H9 (cell line): ENCODE measurements around the gene TMPRSS7. TPM values are rescaled to one million over a fixed set of nuclear protein-coding genes. Genes with fewer than 3 reads are reported as not detected.

Experiments used
- DNase-seq: peaks from one replicate; pipeline ENCODE4 v3.0.0-alpha.2; 2017
- H2AFZ ChIP-seq: one replicate; pipeline ENCODE4 v1.6.1; 2013; ENCODE audit warnings: mild to moderate bottlenecking, low read length, control low read depth, moderate library complexity
- H2AK5ac ChIP-seq: 2 replicates; pipeline ENCODE4 v1.6.1; 2013; ENCODE audit warnings: low read length, control low read depth, mixed read lengths; ENCODE audit not compliant: insufficient read length
- H2BK120ac ChIP-seq: one replicate; pipeline ENCODE4 v1.6.1; 2013; ENCODE audit warnings: low read depth, mild to moderate bottlenecking, low read length, control low read depth, inconsistent platforms; ENCODE audit not compliant: poor library complexity, severe bottlenecking
- H2BK12ac ChIP-seq: 2 replicates; pipeline ENCODE4 v1.6.1; 2013; ENCODE audit warnings: low read length, control low read depth, mixed read lengths, low read depth; ENCODE audit not compliant: insufficient read length
- H2BK15ac ChIP-seq: 2 replicates; pipeline ENCODE4 v1.6.1; 2013; ENCODE audit warnings: low read depth, low read length, control low read depth
- H2BK20ac ChIP-seq: one replicate; pipeline ENCODE4 v1.6.1; 2013; ENCODE audit warnings: low read depth, mild to moderate bottlenecking, low read length, control low read depth, inconsistent platforms; ENCODE audit not compliant: poor library complexity, severe bottlenecking
- H2BK5ac ChIP-seq: 2 replicates; pipeline ENCODE4 v1.6.1; 2013; ENCODE audit warnings: low read length, control low read depth, mixed read lengths; ENCODE audit not compliant: insufficient read length
- H3K14ac ChIP-seq: 2 replicates; pipeline ENCODE4 v1.6.1; 2013; ENCODE audit warnings: low read length, control low read depth; ENCODE audit not compliant: insufficient read depth
- H3K18ac ChIP-seq: 2 replicates; pipeline ENCODE4 v1.6.1; 2013; ENCODE audit warnings: low read depth, mild to moderate bottlenecking, mixed read lengths, low read length, control low read depth; ENCODE audit not compliant: insufficient read length
- H3K23ac ChIP-seq: 2 replicates; pipeline ENCODE4 v1.6.1; 2013; ENCODE audit warnings: low read length, control low read depth, mixed read lengths, low read depth; ENCODE audit not compliant: insufficient read length
- H3K23me2 ChIP-seq: 2 replicates; pipeline ENCODE4 v1.6.1; 2013; ENCODE audit warnings: low read depth, mild to moderate bottlenecking, mixed read lengths, low read length, control low read depth; ENCODE audit not compliant: insufficient read length, poor library complexity, severe bottlenecking
- H3K27ac ChIP-seq: 2 replicates; pipeline ENCODE4 v1.5.1; 2013; ENCODE audit warnings: low read length, control low read depth, mixed read lengths, low read depth; ENCODE audit not compliant: insufficient read length
- H3K27me3 ChIP-seq: 2 replicates; pipeline ENCODE4 v1.6.1; 2013; ENCODE audit warnings: low read length, control low read depth, inconsistent platforms; ENCODE audit not compliant: insufficient read depth
- H3K4ac ChIP-seq: 2 replicates; pipeline ENCODE4 v1.6.1; 2013; ENCODE audit warnings: low read depth, mild to moderate bottlenecking, control low read depth, inconsistent platforms, low read length, moderate library complexity
- H3K4me1 ChIP-seq: 2 replicates; pipeline ENCODE4 v1.6.1; 2013; ENCODE audit warnings: low read length, control low read depth, inconsistent platforms; ENCODE audit not compliant: insufficient read depth
- H3K4me2 ChIP-seq: 2 replicates; pipeline ENCODE4 v1.6.1; 2013; ENCODE audit warnings: low read length, control low read depth, mixed read lengths; ENCODE audit not compliant: insufficient read length, insufficient read depth
- H3K56ac ChIP-seq: 2 replicates; pipeline ENCODE4 v1.6.1; 2013; ENCODE audit warnings: low read depth, mild to moderate bottlenecking, mixed read lengths, low read length, control low read depth; ENCODE audit not compliant: insufficient read length
- H3K79me1 ChIP-seq: 2 replicates; pipeline ENCODE4 v1.6.1; 2013; ENCODE audit warnings: low read depth, mild to moderate bottlenecking, moderate library complexity, low read length, control low read depth, inconsistent platforms; ENCODE audit not compliant: insufficient read depth, poor library complexity, severe bottlenecking
- H3K79me2 ChIP-seq: 2 replicates; pipeline ENCODE4 v1.6.1; 2013; ENCODE audit warnings: low read length, control low read depth, inconsistent platforms; ENCODE audit not compliant: insufficient read depth
- H3K9ac ChIP-seq: 2 replicates; pipeline ENCODE4 v1.6.1; 2013; ENCODE audit warnings: low read length, control low read depth, mixed read lengths; ENCODE audit not compliant: insufficient read length; ENCODE audit errors: extremely low read depth
- H3K9me3 ChIP-seq: one replicate; pipeline ENCODE4 v1.6.1; 2013; ENCODE audit warnings: low read depth, low read length, inconsistent platforms; ENCODE audit not compliant: control insufficient read depth
- H3T11ph ChIP-seq: one replicate; pipeline ENCODE4 v1.6.1; 2013; ENCODE audit warnings: mild to moderate bottlenecking, low read length, control low read depth, inconsistent platforms
- H4K20me1 ChIP-seq: one replicate; pipeline ENCODE4 v1.6.1; 2013; ENCODE audit not compliant: control insufficient read depth, insufficient read length, insufficient read depth
- H4K5ac ChIP-seq: 2 replicates; pipeline ENCODE4 v1.6.1; 2013; ENCODE audit warnings: low read depth, mild to moderate bottlenecking, mixed read lengths, low read length, control low read depth; ENCODE audit not compliant: insufficient read length
- H4K8ac ChIP-seq: replicated peaks from 2 replicates; pipeline ENCODE4 v1.6.1; 2013; ENCODE audit warnings: low read length, control low read depth, mixed read lengths, low read depth; ENCODE audit not compliant: insufficient read length
- H4K91ac ChIP-seq: 2 replicates; pipeline ENCODE4 v1.6.1; 2013; ENCODE audit warnings: low read depth, mild to moderate bottlenecking, moderate library complexity, mixed read lengths, low read length, control low read depth; ENCODE audit not compliant: insufficient read length
- H3K27ac Mint-ChIP-seq, 3 experiments: 2 replicates in 2 of 3; 3 replicates in 1 of 3; pipeline ENCODE4 v1.8.0; 2020 to 2021; ENCODE audit warnings: mixed read lengths in 3 of 3, mild to moderate bottlenecking in 1 of 3, moderate library complexity in 1 of 3
- H3K27me3 Mint-ChIP-seq: 2 replicates; pipeline ENCODE4 v1.8.0; 2021; ENCODE audit warnings: low read depth, mild to moderate bottlenecking, moderate library complexity, mixed read lengths
- H3K36me3 Mint-ChIP-seq, 3 experiments: 2 replicates in 2 of 3; 3 replicates in 1 of 3; pipeline ENCODE4 v1.8.0; 2020 to 2021; ENCODE audit warnings: low read depth in 3 of 3, mixed read lengths in 3 of 3; ENCODE audit not compliant: insufficient read depth in 1 of 3
- H3K4me1 Mint-ChIP-seq, 2 experiments: 2 replicates each; pipeline ENCODE4 v1.8.0; 2020; ENCODE audit warnings: mixed read lengths in 2 of 2
- H3K4me3 Mint-ChIP-seq, 2 experiments: 2 replicates in 1 of 2; 3 replicates in 1 of 2; pipeline ENCODE4 v1.8.0; 2020 to 2021; ENCODE audit warnings: mild to moderate bottlenecking in 2 of 2, mixed read lengths in 2 of 2, moderate library complexity in 1 of 2
- H3K9me3 Mint-ChIP-seq, 2 experiments: 2 replicates in 1 of 2; 3 replicates in 1 of 2; pipeline ENCODE4 v1.8.0; 2020; ENCODE audit warnings: mild to moderate bottlenecking in 2 of 2, mixed read lengths in 2 of 2, moderate library complexity in 1 of 2
- WGBS: extraction: QIAGEN DNeasy Blood & Tissue Kit; methylation state at CpG from one replicate; pipeline ENCODE4 v1.1.7; 2013; ENCODE audit warnings: missing lambda C conversion rate, low lambda C conversion rate, mixed read lengths; ENCODE audit not compliant: insufficient read length; ENCODE audit errors: extremely low coverage; 5-methylcytosine and 5-hydroxymethylcytosine counted together
- total RNA-seq: library from RNA; stranded (reverse); gene quantifications from 2 replicates; pipeline ENCODE4 v1.2.1, GENCODE V29; 2021
- TF ChIP-seq, protein P1 (sequence below): fragments of 200-600 bp; sonication (generic); conservative IDR thresholded peaks from 3 replicates; pipeline ENCODE4 v1.8.0; 2021; ENCODE audit warnings: antibody characterized with exemption, mild to moderate bottlenecking

Gene TMPRSS7
- total RNA-seq, 1 experiment from 2014 or later, result not detected

DNA sequence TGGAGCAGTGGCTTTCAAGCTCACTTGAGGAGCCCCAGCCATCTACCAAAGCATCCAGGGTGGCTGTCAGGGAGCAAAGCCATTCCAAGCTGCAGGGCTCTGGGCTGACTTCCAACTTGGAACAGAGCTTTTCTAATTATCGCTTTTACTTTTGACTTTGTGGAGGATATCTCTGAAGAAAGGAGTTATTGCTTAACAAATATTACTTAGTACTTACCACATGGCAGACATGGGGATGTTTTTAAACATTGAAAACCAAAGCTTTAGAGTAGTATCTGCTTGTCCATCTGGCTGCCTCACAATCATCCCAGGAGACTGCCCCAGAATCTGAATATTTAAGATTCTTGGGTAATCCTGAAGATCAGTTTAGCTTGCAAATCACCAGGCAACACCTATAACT is 26.9 kb upstream of the TMPRSS7 start:
- Histone ChIP-seq H2BK120ac (no peak overlapping the region), H4K5ac (no peak overlapping the region), H3K23me2 (no peaks in the 10 kb centered on the region), H3K9me3 (no peaks in the 10 kb centered on the region), H3K56ac (no peak overlapping the region), H3K79me1 (no peaks in the 10 kb centered on the region), H2BK15ac (no peak overlapping the region), H4K8ac (no peak overlapping the region), H2BK5ac (no peak overlapping the region), H4K20me1 (no peaks in the 10 kb centered on the region), H3K23ac (no peak overlapping the region), H3K4me2 (no peak overlapping the region), H3K9ac (no peak overlapping the region), H4K91ac (no peak overlapping the region), H2BK20ac (no peak overlapping the region), H2BK12ac (no peak overlapping the region), H3T11ph (no peak overlapping the region), H2AK5ac (no peak overlapping the region), H3K27ac (no peak overlapping the region), H2AFZ (no peak overlapping the region), H3K4ac (no peak overlapping the region), H3K14ac (no peak overlapping the region), H3K79me2 (no peaks in the 10 kb centered on the region), H3K4me1 (no peaks in the 10 kb centered on the region), H3K27me3 (no peaks in the 10 kb centered on the region), H3K18ac (no peak overlapping the region)
- Mint-ChIP-seq H3K27ac (no peak overlapping the region), H3K36me3 (peaks cover 0 to 11% (median 5%) of the 10 kb centered on the region in 3 experiments; a peak in 4 of 7 replicates), H3K27me3 (no peaks in the 10 kb centered on the region), H3K4me1 (peaks cover 3 to 19% of the 10 kb centered on the region in 2 experiments; a peak in 3 of 4 replicates), H3K4me3 (no peak overlapping the region), H3K9me3 (no peaks in the 10 kb centered on the region)
- no peak for DNase-seq
- no CpG with 5 or more reads among the region's 1 CpG for WGBS
- TF ChIP-seq, protein P1, sequence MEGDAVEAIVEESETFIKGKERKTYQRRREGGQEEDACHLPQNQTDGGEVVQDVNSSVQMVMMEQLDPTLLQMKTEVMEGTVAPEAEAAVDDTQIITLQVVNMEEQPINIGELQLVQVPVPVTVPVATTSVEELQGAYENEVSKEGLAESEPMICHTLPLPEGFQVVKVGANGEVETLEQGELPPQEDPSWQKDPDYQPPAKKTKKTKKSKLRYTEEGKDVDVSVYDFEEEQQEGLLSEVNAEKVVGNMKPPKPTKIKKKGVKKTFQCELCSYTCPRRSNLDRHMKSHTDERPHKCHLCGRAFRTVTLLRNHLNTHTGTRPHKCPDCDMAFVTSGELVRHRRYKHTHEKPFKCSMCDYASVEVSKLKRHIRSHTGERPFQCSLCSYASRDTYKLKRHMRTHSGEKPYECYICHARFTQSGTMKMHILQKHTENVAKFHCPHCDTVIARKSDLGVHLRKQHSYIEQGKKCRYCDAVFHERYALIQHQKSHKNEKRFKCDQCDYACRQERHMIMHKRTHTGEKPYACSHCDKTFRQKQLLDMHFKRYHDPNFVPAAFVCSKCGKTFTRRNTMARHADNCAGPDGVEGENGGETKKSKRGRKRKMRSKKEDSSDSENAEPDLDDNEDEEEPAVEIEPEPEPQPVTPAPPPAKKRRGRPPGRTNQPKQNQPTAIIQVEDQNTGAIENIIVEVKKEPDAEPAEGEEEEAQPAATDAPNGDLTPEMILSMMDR, result no peak
